ENCODE data around the gene TMEM63C. TPM values are rescaled to one million over a fixed set of nuclear protein-coding genes. Genes with fewer than 3 reads are reported as not detected.
A peak's percentile ranks its signal among the peaks of the same experiment; 100 is the strongest.

TMEM63C gene, protein sequence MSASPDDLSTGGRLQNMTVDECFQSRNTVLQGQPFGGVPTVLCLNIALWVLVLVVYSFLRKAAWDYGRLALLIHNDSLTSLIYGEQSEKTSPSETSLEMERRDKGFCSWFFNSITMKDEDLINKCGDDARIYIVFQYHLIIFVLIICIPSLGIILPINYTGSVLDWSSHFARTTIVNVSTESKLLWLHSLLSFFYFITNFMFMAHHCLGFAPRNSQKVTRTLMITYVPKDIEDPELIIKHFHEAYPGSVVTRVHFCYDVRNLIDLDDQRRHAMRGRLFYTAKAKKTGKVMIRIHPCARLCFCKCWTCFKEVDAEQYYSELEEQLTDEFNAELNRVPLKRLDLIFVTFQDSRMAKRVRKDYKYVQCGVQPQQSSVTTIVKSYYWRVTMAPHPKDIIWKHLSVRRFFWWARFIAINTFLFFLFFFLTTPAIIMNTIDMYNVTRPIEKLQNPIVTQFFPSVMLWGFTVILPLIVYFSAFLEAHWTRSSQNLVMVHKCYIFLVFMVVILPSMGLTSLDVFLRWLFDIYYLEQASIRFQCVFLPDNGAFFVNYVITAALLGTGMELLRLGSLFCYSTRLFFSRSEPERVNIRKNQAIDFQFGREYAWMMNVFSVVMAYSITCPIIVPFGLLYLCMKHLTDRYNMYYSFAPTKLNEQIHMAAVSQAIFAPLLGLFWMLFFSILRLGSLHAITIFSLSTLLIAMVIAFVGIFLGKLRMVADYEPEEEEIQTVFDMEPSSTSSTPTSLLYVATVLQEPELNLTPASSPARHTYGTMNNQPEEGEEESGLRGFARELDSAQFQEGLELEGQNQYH
- total RNA-seq: 1 to 10 TPM; 1.5 to 5.1 (median 2.1) TPM
- total RNA-seq (2013): 0.70 TPM

DNA sequence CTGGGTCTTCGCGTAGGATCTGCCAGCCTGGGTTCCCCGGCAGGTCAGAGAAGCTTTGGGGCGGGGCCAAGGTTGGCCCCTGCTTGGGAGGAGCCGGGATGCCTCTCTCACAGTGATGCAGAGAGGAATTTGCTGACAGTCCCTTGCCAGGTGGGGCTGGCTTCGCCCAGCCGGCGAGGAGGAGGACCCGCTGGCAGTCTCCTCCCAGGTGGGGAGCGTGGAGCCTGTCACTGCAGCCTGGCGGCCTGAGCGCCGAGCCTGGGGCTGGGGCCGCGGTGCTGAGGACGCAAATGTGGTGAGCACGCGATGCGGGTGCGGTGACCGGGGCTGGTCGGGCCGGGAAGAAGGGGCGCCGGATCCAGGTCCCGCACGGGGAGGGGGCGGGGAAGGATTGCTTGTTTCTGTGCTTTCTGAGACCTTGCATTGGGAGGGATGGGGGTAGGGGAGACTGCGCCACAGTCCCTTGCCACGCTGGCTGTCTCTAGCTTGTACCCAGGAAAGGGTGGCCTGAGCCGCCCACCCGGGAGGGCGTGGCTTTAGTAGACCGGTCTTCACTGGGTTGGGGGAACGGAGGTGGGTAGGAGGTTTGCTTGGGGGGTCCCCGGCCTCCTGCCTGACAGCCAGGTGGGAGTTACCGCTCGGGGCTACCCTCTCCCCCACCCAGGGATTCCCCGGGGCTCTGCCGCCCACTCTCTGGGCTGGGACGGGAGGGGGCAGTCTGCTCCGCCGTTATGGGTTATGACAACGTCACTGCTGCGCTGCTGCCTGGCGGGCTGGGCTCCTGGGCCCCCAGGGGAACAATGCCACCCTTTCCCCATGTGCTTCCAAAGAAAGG, at the start of gene TMEM63C:
Gene TMEM63C (plus strand): TSS at position 196 of the 835 bp plus-strand sequence. CDS start 37,016 bp downstream, outside the sequence.
- Mint-ChIP-seq H3K27me3 (ENCODE audit: low read depth in 2 of 2) (peaks cover 6 to 14% of the 10 kb centered on the region in 2 donors), H3K9me3 (no peaks in the 10 kb centered on the region), H3K4me1 (peaks cover 13 to 24% of the 10 kb centered on the region in 2 donors), H3K36me3 (no peaks in the 10 kb centered on the region), H3K4me3 (peak within 1 kb of the TSS; percentile 78), H3K27ac (no peak within 1 kb of the TSS)
- no peaks in the 10 kb centered on the region for H3K9me3 ChIP-seq (ENCODE audit: control insufficient read depth, insufficient read depth, low read length)
- intact Hi-C loops (cut with micrococcal nuclease): no loop called here
- peaks cover 48% of the 10 kb centered on the region for H3K4me1 ChIP-seq (ENCODE audit: control insufficient read depth, insufficient read depth, low read length)
- peak; percentile 61 to 83 (median 67) for ATAC-seq
- H3K4me3 ChIP-seq (ENCODE audit: low read length): peak within 1 kb of the TSS; percentile 54
- H3K27me3 ChIP-seq (ENCODE audit: control insufficient read depth, insufficient read depth, low read length): peaks cover 7% of the 10 kb centered on the region
- DNase-seq: peak in 1 of 2 donors; percentile 73
- no peaks in the 10 kb centered on the region for H3K36me3 ChIP-seq (ENCODE audit: control insufficient read depth, insufficient read depth, low read length)
- TF ChIP-seq, protein P1, sequence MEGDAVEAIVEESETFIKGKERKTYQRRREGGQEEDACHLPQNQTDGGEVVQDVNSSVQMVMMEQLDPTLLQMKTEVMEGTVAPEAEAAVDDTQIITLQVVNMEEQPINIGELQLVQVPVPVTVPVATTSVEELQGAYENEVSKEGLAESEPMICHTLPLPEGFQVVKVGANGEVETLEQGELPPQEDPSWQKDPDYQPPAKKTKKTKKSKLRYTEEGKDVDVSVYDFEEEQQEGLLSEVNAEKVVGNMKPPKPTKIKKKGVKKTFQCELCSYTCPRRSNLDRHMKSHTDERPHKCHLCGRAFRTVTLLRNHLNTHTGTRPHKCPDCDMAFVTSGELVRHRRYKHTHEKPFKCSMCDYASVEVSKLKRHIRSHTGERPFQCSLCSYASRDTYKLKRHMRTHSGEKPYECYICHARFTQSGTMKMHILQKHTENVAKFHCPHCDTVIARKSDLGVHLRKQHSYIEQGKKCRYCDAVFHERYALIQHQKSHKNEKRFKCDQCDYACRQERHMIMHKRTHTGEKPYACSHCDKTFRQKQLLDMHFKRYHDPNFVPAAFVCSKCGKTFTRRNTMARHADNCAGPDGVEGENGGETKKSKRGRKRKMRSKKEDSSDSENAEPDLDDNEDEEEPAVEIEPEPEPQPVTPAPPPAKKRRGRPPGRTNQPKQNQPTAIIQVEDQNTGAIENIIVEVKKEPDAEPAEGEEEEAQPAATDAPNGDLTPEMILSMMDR (IDR thresholded peaks at IDR 0.05): no peak
- no peak within 1 kb of the TSS for H3K27ac ChIP-seq (ENCODE audit: low read length)
- WGBS (ENCODE audit: insufficient coverage): under 1% methylated on average over 46 of the region's 46 CpGs

DNA sequence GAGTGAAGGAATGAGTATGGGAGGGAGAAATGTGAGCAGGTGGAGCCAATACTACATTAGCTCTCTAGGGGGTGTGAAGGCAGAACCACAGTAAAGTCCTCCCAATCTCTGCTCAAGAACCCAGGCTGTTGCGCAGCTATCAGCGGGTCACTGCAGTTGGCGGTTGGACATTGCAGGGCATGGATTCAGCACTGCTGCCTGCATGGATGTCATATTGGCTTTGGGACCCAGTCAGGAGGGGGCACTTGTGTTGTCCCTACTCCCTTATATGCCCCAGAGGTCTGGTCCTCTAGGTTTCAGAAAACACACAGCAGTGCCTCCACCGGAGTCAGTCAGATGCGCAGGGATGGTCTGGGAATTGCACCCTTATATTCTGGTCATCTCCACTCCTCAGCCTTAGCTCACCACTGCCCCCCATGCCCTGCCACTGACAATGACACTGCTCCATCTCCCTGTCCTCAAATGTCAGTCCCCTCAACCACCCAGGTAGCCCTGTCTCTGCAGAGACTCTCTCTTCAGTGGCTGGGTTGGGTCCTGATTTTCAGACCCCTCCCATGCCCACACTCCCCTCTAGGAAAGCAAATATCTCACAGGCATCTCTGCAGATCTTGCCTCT, 49.6 kb upstream of the TMEM63C start:
- ATAC-seq: no peak
- Mint-ChIP-seq H3K27me3 (ENCODE audit: low read depth in 2 of 2) (peaks cover 57 to 67% of the 10 kb centered on the region in 2 donors), H3K4me1 (peaks cover 0 to 6% of the 10 kb centered on the region in 2 donors), H3K4me3 (no peak overlapping the region), H3K9me3 (no peaks in the 10 kb centered on the region), H3K27ac (no peak overlapping the region), H3K36me3 (no peaks in the 10 kb centered on the region)
- Histone ChIP-seq H3K27ac (ENCODE audit: low read length) (no peak overlapping the region), H3K36me3 (ENCODE audit: control insufficient read depth, insufficient read depth, low read length) (no peaks in the 10 kb centered on the region), H3K4me1 (ENCODE audit: control insufficient read depth, insufficient read depth, low read length) (no peaks in the 10 kb centered on the region), H3K9me3 (ENCODE audit: control insufficient read depth, insufficient read depth, low read length) (no peaks in the 10 kb centered on the region), H3K4me3 (ENCODE audit: low read length) (no peak overlapping the region), H3K27me3 (ENCODE audit: control insufficient read depth, insufficient read depth, low read length) (peaks cover 9% of the 10 kb centered on the region)
- TF ChIP-seq, protein P1 (IDR thresholded peaks at IDR 0.05): no peak
- no peak for DNase-seq
- WGBS (ENCODE audit: insufficient coverage): 85% methylated on average over 5 of the region's 5 CpGs
- intact Hi-C loops (cut with micrococcal nuclease): no loop called here

DNA sequence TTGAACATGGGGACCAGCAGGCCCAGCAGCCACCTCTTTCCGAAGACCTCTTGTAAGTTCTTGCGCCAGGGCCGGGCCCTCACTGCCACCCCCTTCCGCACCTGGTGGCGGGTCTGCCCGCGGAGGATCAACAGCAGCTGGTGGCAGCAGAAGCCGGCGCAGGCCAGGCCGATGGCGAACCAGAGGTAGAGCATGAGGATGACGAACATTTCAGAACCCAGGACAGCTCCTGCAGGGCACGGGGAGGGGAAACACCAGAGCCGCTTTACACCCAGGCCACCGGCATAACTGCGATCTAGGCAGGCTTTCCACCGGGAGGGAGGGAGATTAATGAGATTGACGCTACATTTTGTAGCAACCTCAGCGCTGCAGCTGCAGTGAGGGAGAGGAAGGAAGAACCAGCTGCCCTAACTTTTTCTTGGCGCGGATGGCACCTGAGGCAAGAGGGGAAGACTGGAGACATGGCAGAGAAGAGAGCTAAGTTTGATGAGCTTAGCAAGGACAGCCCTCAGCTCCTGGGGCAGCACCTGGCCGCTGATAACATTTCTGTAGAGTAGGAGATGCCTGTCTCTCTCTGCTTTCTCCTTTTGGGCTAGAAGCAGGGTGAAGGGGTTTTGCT, 47.8 kb upstream of the TMEM63C start:
- H3K9me3 ChIP-seq (ENCODE audit: control insufficient read depth, insufficient read depth, low read length): no peaks in the 10 kb centered on the region
- no peak overlapping the region for H3K4me3 Mint-ChIP-seq

More for the DNA sequence above, 47.8 kb upstream of the TMEM63C start:
- Histone ChIP-seq H3K4me3 (ENCODE audit: low read length) (no peak overlapping the region), H3K27ac (ENCODE audit: low read length) (no peak overlapping the region), H3K4me1 (ENCODE audit: control insufficient read depth, insufficient read depth, low read length) (no peaks in the 10 kb centered on the region), H3K36me3 (ENCODE audit: control insufficient read depth, insufficient read depth, low read length) (no peaks in the 10 kb centered on the region), H3K27me3 (ENCODE audit: control insufficient read depth, insufficient read depth, low read length) (peaks cover 15% of the 10 kb centered on the region)
- intact Hi-C loops (cut with micrococcal nuclease): no loop called here
- H3K36me3 Mint-ChIP-seq: no peaks in the 10 kb centered on the region
- H3K27ac Mint-ChIP-seq: no peak overlapping the region
- DNase-seq: peak; percentile 25 to 77
- TF ChIP-seq, protein P1 (IDR thresholded peaks at IDR 0.05): no peak
- peaks cover 0 to 6% of the 10 kb centered on the region in 2 donors for H3K4me1 Mint-ChIP-seq
- peak; percentile 61 to 86 (median 85) for ATAC-seq
- H3K27me3 Mint-ChIP-seq (ENCODE audit: low read depth in 2 of 2): peaks cover 55 to 74% of the 10 kb centered on the region in 2 donors
- H3K9me3 Mint-ChIP-seq: no peaks in the 10 kb centered on the region
- WGBS (ENCODE audit: insufficient coverage): 12% methylated on average over 22 of the region's 22 CpGs

Measured in natural killer cell (primary cell).